HG02798 (cell line): ENCODE results near the gene CYP2F1.
"Not testable (repeated sequence)": the region's sequence is repeated elsewhere in the genome, so short reads cannot be mapped to it uniquely, and the experiment has no call there.

ENCODE experiments used
- ATAC-seq: cut with Tn5 transposase; IDR thresholded peaks from one replicate; pipeline ENCODE4 v1.9.1; 2021; ENCODE audit warnings: mild to moderate bottlenecking; ENCODE audit not compliant: unreplicated experiment, poor library complexity

The CYP2F1 gene, protein sequence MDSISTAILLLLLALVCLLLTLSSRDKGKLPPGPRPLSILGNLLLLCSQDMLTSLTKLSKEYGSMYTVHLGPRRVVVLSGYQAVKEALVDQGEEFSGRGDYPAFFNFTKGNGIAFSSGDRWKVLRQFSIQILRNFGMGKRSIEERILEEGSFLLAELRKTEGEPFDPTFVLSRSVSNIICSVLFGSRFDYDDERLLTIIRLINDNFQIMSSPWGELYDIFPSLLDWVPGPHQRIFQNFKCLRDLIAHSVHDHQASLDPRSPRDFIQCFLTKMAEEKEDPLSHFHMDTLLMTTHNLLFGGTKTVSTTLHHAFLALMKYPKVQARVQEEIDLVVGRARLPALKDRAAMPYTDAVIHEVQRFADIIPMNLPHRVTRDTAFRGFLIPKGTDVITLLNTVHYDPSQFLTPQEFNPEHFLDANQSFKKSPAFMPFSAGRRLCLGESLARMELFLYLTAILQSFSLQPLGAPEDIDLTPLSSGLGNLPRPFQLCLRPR

DNA sequence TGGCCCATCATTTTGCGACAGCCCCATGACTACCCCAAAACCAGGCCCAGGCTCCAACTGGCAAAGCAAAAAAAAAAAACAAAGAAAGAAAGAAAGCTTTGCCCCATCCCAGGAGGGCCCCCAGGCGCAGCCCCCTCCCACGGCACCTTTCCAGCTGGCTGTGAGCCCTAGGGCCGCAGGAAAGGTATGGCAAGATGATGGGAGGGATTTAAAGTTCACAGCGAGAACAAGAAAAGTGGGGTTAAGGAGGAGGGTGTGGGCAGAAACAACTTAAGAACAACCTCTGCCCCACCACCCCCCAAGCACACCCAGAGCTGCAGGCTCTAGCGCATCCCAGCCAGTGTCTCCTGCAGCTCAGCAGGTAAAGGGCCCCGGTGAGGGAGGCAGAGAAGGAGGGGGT lies at the start of gene CYP2F1:
CYP2F1 (plus strand) TSS at position 301 of the 400 bp plus-strand sequence. CDS start 1,757 bp downstream, outside the sequence.
- ATAC-seq = no peak

DNA sequence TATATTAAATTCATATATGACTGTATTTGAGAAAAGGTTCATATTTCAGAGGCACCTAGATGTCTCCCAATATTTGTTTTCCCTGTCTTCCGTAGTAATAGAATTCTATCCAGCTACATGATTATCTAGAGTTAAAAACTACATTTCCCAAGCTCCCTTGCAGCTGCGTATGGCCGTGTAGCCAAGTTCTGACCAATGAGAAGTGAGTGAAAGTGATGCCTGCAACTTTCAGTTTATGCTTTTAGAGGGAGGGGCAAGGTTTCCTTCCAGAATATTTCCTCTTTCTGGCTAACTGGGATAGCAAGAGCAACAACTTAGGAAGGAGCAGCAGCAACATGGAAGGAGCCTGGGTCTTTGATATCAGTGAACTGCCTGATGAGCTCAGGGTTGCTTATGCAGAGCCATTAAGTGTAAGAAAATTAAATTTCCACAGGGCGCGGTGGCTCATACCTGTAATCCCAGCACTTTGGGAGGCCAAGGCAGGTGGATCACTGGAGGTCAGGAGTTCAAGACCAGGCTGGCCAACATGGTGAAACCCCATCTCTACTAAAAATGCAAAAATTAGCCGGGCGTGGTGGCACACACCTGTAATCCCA lies 49.2 kb upstream of the CYP2F1 start:
- no peak for ATAC-seq

DNA sequence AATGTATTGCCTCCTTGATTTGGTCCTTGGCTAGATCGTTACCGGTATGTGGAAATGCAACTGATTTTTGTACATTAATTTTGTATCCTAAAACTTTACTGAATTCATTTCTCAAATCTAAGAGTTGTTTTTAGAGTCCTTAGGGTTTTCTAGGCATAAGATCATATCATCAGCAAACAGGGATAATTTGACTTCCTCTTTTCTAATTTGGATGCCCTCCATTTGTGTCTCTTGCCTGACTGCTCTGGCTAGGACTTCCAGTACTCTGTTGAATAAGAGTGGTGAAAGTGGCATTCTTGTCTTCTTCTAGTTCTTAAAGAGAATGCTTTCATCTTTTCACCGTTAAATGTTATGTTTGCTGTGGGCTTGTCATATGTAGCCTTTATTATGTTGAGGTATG lies 37.9 kb upstream of the CYP2F1 start:
- ATAC-seq = no peak

- no peak for ATAC-seq
These were observed 30.7 kb upstream of the CYP2F1 start for GRCh38 chr19:41083516-41083915.

DNA sequence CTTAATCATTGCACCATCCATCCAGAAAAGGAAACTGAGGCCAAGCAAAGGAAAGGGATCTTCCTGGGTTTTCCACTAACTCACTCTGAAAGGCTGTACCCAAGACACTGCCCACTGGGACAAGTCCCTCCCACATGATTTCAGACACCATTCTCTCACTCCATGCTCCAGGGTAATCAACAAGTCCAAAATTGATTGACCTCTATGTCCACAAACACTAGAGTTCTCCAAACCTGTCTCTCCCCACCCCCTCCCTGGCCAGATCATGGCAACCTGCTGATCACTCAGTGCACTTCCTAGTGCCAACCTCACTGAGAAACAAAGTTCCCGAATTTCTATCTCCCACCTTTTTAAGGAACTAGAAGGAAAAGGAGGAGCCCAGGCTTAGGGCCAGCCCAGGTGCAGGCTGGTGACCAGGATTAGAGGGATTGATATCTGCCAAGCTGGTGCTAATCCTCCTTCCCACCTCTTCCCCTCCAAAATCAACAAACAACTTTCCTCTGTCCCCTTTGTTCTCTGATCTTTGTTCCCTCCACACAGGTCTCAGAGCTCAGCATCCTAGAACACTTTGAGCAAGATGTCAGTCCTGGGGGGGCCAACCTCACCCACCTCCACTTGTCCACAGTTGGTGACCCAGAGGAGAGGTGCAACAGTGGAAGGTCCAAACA lies 28.4 kb upstream of the CYP2F1 start:
- ATAC-seq = no peak

- no peak for ATAC-seq
These were observed 26.1 kb upstream of the CYP2F1 start, which contains the start of gene CYP2A13 for GRCh38 chr19:41088151-41088550. CYP2A13 (plus strand) TSS chr19:41088451; CDS start chr19:41088472, 21 bp downstream.

- ATAC-seq = no peak
These were observed 24.3 kb upstream of the CYP2F1 start for GRCh38 chr19:41089959-41090358.

- ATAC-seq = no peak
These were observed 18.5 kb upstream of the CYP2F1 start for GRCh38 chr19:41095703-41096102.

- ATAC-seq = no peak
These were observed 17.9 kb upstream of the CYP2F1 start for GRCh38 chr19:41096353-41096752.

- ATAC-seq = no peak
These were observed 16.9 kb upstream of the CYP2F1 start for GRCh38 chr19:41097302-41097701.

GRCh38 chr19:41098762-41099161 lies 15.5 kb upstream of the CYP2F1 start:
- ATAC-seq = no peak

DNA sequence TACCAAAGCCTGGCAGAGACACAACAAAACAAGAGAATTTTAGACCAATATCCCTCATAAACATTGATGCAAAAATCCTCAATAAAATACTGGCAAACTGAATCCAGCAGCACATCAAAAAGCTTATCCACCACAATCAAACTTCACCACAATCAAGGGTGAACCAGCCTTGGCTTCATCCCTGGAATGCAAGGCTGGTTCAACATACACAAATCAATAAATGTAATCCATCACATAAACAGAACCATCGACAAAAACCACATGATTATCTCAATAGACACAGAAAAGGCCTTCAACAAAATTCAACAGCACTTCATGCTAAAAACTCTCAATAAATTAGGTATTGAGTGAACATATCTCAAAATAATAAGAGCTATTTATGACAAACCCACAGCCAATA lies 12.0 kb upstream of the CYP2F1 start:
- not testable (repeated sequence) for ATAC-seq

GRCh38 chr19:41106177-41106576 lies 8.1 kb upstream of the CYP2F1 start:
- no peak for ATAC-seq

- no peak for ATAC-seq
These were observed 2.9 kb upstream of the CYP2F1 start for GRCh38 chr19:41111296-41111695.

GRCh38 chr19:41111750-41112295 lies 2.4 kb upstream of the CYP2F1 start:
- no peak for ATAC-seq

- ATAC-seq = no peak
These were observed 1.4 kb upstream of the CYP2F1 start for GRCh38 chr19:41112728-41113290.

DNA sequence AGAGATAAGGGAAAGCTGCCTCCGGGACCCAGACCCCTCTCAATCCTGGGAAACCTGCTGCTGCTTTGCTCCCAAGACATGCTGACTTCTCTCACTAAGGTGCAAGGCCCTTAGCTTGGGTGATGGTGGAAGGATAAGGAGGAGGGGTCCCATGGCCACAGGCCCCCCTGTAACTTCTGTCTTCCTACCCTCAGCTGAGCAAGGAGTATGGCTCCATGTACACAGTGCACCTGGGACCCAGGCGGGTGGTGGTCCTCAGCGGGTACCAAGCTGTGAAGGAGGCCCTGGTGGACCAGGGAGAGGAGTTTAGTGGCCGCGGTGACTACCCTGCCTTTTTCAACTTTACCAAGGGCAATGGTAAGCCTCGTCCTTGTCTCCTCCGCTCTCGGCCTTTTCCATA lies 2.0 kb downstream of the CYP2F1 start:
- no peak for ATAC-seq

DNA sequence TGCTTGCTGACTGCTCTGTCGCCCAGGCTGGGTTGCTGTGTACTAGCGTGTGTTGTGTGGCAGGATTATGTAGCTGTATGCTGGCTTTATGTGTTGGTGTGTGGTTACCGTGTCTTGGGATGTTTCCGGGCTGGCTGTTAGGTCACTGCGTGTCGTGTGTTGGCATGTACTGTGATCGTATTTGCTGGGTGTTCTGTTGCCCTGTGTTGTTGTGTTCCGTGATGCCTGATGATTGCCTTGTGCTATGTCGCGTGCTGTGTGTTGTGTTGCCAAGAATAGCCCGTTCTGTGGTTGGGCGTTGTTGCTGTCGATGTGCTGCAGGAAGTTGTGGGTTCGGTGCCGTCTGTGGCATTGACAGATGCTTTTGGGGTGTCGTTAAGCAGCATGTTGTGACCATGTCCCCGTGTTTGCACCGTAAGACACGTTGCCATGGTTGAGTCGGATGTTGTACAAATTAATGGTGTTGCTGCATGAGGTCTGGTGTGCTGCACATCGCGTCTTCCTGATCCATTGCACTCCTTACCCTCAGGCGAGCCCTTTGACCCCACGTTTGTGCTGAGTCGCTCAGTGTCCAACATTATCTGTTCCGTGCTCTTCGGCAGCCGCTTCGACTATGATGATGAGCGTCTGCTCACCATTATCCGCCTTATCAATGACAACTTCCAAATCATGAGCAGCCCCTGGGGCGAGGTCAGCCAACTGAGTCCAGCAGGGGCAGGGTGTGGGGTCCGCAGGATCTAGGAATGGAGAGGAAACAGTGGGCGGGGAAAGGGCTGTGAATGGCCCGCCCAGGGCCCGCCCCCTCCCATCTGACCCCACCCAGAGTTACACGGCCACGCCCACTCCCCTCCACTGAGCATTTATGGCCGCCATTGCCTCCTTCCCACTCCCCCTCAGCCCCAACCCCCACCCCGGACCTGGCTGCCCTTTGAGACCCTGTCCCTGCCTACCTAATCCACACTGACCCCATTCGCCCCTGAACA lies 7.0 kb downstream of the CYP2F1 start:
- not testable (repeated sequence) for ATAC-seq

- ATAC-seq = not testable (repeated sequence)
These were observed 8.6 kb downstream of the CYP2F1 start for GRCh38 chr19:41122846-41123245.
